Heart left ventricle (tissue), 16 donors: ENCODE data around the gene PRKAR1B. TPM values are rescaled to one million over a fixed set of nuclear protein-coding genes. Genes with fewer than 3 reads are reported as not detected.
A peak's percentile ranks its signal among the peaks of the same experiment; 100 is the strongest.

Experiments
- ATAC-seq, 4 donors: fragments of 200-7000 bp; cut with Tn5 transposase; one replicate each; pipeline ENCODE4 v1.9.1; 2020 to 2022; ENCODE audit warnings: moderate library complexity in 4 of 4, mild to moderate bottlenecking in 3 of 4, moderate number of reproducible peaks in 1 of 4
- DNase-seq, 5 donors: peaks; one replicate each; pipeline ENCODE4 v3.0.0-alpha.2; 2020
- H3K27ac ChIP-seq, 12 donors: fragments of 200-600 bp; sonication (generic) in 4 of 12; one replicate each; pipeline versions ENCODE4 v1.5.0 to v1.8.0; 2016 to 2022; ENCODE audit warnings: mild to moderate bottlenecking in 2 of 12
- H3K27me3 ChIP-seq, 9 donors: fragments of 200-600 bp; sonication (generic) in 2 of 9; one replicate each; pipeline versions ENCODE4 v1.5.1 to v1.8.0; 2016 to 2022; ENCODE audit warnings: mild to moderate bottlenecking in 3 of 9
- H3K36me3 ChIP-seq, 9 donors: fragments of 200-600 bp; sonication (generic) in 2 of 9; one replicate each; pipeline versions ENCODE4 v1.5.0 to v1.8.0; 2018 to 2022; ENCODE audit warnings: mild to moderate bottlenecking in 2 of 9
- H3K4me1 ChIP-seq, 12 donors: fragments of 200-600 bp; sonication (generic) in 4 of 12; one replicate each; pipeline versions ENCODE4 v1.5.0 to v1.8.0; 2016 to 2022; ENCODE audit warnings: mild to moderate bottlenecking in 3 of 12
- H3K4me3 ChIP-seq, 12 donors: fragments of 200-600 bp; sonication (generic) in 4 of 12; one replicate each; pipeline versions ENCODE4 v1.5.0 to v1.8.0; 2017 to 2022; ENCODE audit warnings: mild to moderate bottlenecking in 9 of 12, moderate library complexity in 4 of 12
- H3K9me3 ChIP-seq, 12 donors: fragments of 200-600 bp; sonication (generic) in 4 of 12; one replicate each; pipeline versions ENCODE4 v1.5.0 to v1.8.0; 2016 to 2022; ENCODE audit warnings: mild to moderate bottlenecking in 1 of 12
- CTCF ChIP-seq, 12 donors: fragments of 200-600 bp; sonication (generic) in 4 of 12; IDR thresholded peaks; one replicate each; pipeline versions ENCODE4 v1.5.0 to v1.8.0; 2018 to 2022; ENCODE audit warnings: antibody characterized with exemption in 12 of 12, mild to moderate bottlenecking in 5 of 12
- POLR2A ChIP-seq, 2 donors: fragments of 450-650 bp; IDR thresholded peaks; one replicate each; pipeline ENCODE4 v1.6.1; 2017; ENCODE audit warnings: antibody characterized with exemption in 2 of 2, mild to moderate bottlenecking in 2 of 2, moderate library complexity in 2 of 2
- WGBS, 4 donors: extraction: QIAGEN DNeasy Blood & Tissue Kit in 2 of 4; methylation state at CpG; one replicate each; pipeline versions ENCODE4 v1.1.5 to v1.1.7; 2013 to 2018; 5-methylcytosine and 5-hydroxymethylcytosine counted together
- intact Hi-C, 10 donors: fragments of 100-400 bp; cut with DNase I; formaldehyde crosslinking; loops; one replicate each; pipeline versions ENCODE4 v1.11.1 to v1.14.2; 2022
- polyA plus RNA-seq, 2 donors: library from polyadenylated mRNA; stranded (reverse); fragments of 200-250 nt; gene quantifications; one replicate each; pipeline ENCODE4 v1.2.3, GENCODE V29; 2013
- total RNA-seq, 9 donors: library from RNA; depleted of rRNA in 2 of 9; stranded (reverse); fragments of >200 nt in 2 of 9; fragmentation: NEBNext Ultra II Directional in 3 of 9; extraction: Animal tissue kit (Norgen Biotek cat#: 25700) in 3 of 9; gene quantifications; one replicate each; pipeline versions ENCODE4 v1.1.0 to v1.2.4, GENCODE V29; 2016 to 2023
- donor health status: ischemic (EF 13 %, LVEDD 7.1; RV severe dilation, severe dysfunction).
- donor health status: healthy with polysubstance abuse.
- donor health status: DM: no; HTN: yes; CAD: no.
- donor health status: DM: no; HTN: no; CAD: no.
- donor health status: ischemic (EF 25% LVEDD 6.9; RV normal size, moderate dysfunction).
- donor health status: ischemic (EF 25% LVEDD 5.7; RV mildly dilated, moderate dysfunction).
- donor health status: healthy.
- donor health status: DM: yes; HTN: yes; CAD: no.
- donor health status: ischemic (EF 35%, LVEDD 5.7; RV mildly dilated, moderate dysfunction).
- donor health status: nonischemic (EF 11% LVEDD 7.7; RV severe dilation, severe dysfunction).
- donor health status: DM: yes; HTN: yes; CAD: no.
- donor health status: PGD.
- donor health status: ischemic (EF 29% LVEDD 5.4; RV normal size, mild dysfunction).
- donor health status: nonischemic (EF 23%, LVEDD 6.1; RV moderate dilation, normal function).

PRKAR1B gene
- total and polyA plus RNA-seq, 11 donors = 4.1 to 22.2 (median 17.9) TPM

GRCh38 chr7:586494-586893 lies 140.6 kb downstream of the PRKAR1B start:
- H3K9me3 ChIP-seq = peaks cover 0 to 4% (median 0%) of the 10 kb centered on the region in 12 donors

GRCh38 chr7:585873-586272 lies 141.2 kb downstream of the PRKAR1B start:
- WGBS, 4 donors = 79 to 98% (median 85%) methylated on average over 5 to 6 of the region's 6 CpGs
- intact Hi-C loops = no loop called here
- ATAC-seq (no peak), DNase-seq (peak in 1 of 5 donors; percentile 4)
- Histone ChIP-seq H3K27me3 (no peaks in the 10 kb centered on the region), H3K27ac (no peak overlapping the region), H3K4me1 (peaks cover 0 to 11% (median 5%) of the 10 kb centered on the region in 12 donors), H3K9me3 (peaks cover 0 to 4% (median 0%) of the 10 kb centered on the region in 12 donors), H3K4me3 (no peak overlapping the region), H3K36me3 (peaks cover 0 to 9% (median 0%) of the 10 kb centered on the region in 9 donors)
- TF ChIP-seq POLR2A (IDR thresholded peaks at IDR 0.05) (no peak), CTCF (IDR thresholded peaks at IDR 0.05) (no peak)

More at GRCh38 chr7:586494-586893, 140.6 kb downstream of the PRKAR1B start:
- no peaks in the 10 kb centered on the region for H3K27me3 ChIP-seq
- intact Hi-C loops = no loop called here
- 86 to 93% (median 91%) methylated on average over 4 of the region's 4 CpGs for WGBS, 4 donors
- peak in 1 of 5 donors; percentile 1 for DNase-seq
- no peak for ATAC-seq
- peaks cover 0 to 9% (median 0%) of the 10 kb centered on the region in 9 donors for H3K36me3 ChIP-seq
- peaks cover 0 to 18% (median 5%) of the 10 kb centered on the region in 12 donors for H3K4me1 ChIP-seq
- TF ChIP-seq POLR2A (IDR thresholded peaks at IDR 0.05) (no peak), CTCF (IDR thresholded peaks at IDR 0.05) (no peak)
- H3K27ac ChIP-seq = peak overlapping the region in 1 of 12 donors; percentile 56
- H3K4me3 ChIP-seq = no peak overlapping the region

GRCh38 chr7:585229-585711 lies 141.8 kb downstream of the PRKAR1B start:
- TF ChIP-seq POLR2A (IDR thresholded peaks at IDR 0.05) = no peak
- TF ChIP-seq CTCF (IDR thresholded peaks at IDR 0.05) = no peak
- WGBS, 4 donors = 82 to 92% (median 84%) methylated on average over 18 of the region's 18 CpGs
- Histone ChIP-seq H3K27ac (peak overlapping the region in 1 of 12 donors; percentile 24), H3K9me3 (peaks cover 0 to 4% (median 0%) of the 10 kb centered on the region in 12 donors), H3K4me1 (peaks cover 0 to 7% (median 1%) of the 10 kb centered on the region in 12 donors), H3K36me3 (peaks cover 0 to 9% (median 0%) of the 10 kb centered on the region in 9 donors), H3K27me3 (no peaks in the 10 kb centered on the region), H3K4me3 (no peak overlapping the region)
- intact Hi-C loops = no loop called here
- peak in 1 of 5 donors; percentile 24 for DNase-seq
- ATAC-seq = peak in 1 of 4 donors; percentile 6

DNA sequence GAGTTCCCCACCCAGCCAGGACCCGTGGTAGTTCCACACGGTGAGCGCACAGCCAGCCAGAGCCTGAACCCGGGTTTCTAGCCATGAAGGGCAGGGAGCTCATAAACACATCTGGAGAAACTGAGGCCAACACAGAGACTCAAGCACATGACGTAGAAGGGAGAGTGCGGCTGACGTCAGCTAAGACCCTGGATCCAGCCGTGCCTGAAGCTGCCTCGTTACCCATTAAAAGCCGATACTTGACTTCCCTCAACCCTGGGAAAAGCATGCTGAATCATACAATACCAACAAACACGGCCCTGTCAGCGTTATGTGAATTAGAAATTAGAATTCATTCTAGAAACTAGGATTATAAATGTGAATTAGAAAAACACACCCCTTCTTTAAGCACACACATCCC lies 142.3 kb downstream of the PRKAR1B start:
- Histone ChIP-seq H3K4me1 (peaks cover 0 to 7% (median 0%) of the 10 kb centered on the region in 12 donors), H3K27me3 (no peaks in the 10 kb centered on the region), H3K36me3 (peaks cover 0 to 9% (median 0%) of the 10 kb centered on the region in 9 donors), H3K27ac (peak overlapping the region in 1 of 12 donors; percentile 24), H3K9me3 (peaks cover 0 to 4% (median 0%) of the 10 kb centered on the region in 12 donors), H3K4me3 (no peak overlapping the region)
- no peak for DNase-seq
- no peak for TF ChIP-seq POLR2A (IDR thresholded peaks at IDR 0.05)
- no peak for TF ChIP-seq CTCF (IDR thresholded peaks at IDR 0.05)
- WGBS, 4 donors = 95 to 98% (median 96%) methylated on average over 8 to 12 of the region's 12 CpGs
- intact Hi-C loops = no loop called here
- no peak for ATAC-seq
